Mesenchymal stem cell (in vitro differentiated cells and primary cell): Measurements from ENCODE around the gene AGPAT4.

Source experiments
- DNase-seq: peaks from one replicate; pipeline ENCODE4 v3.0.0-alpha.2; 2013
- H2AFZ ChIP-seq: one replicate; pipeline ENCODE4 v1.6.1; 2013; ENCODE audit warnings: low read depth, mild to moderate bottlenecking, control low read depth, inconsistent platforms, low read length, moderate library complexity
- H2AK5ac ChIP-seq: 2 replicates; pipeline ENCODE4 v1.6.1; 2013; ENCODE audit warnings: low read length, moderate library complexity, mild to moderate bottlenecking, inconsistent platforms; ENCODE audit not compliant: severe bottlenecking
- H2BK120ac ChIP-seq: one replicate; pipeline ENCODE4 v1.6.1; 2013; ENCODE audit warnings: low read depth, mild to moderate bottlenecking, inconsistent platforms, low read length, moderate library complexity
- H2BK12ac ChIP-seq, 2 experiments: one replicate each; pipeline ENCODE4 v1.6.1; 2013; ENCODE audit warnings: inconsistent platforms in 2 of 2, low read length in 2 of 2, mild to moderate bottlenecking in 2 of 2, moderate library complexity in 2 of 2, control low read depth in 1 of 2
- H2BK15ac ChIP-seq: one replicate; pipeline ENCODE4 v1.6.1; 2013; ENCODE audit warnings: mild to moderate bottlenecking, low read depth, inconsistent platforms; ENCODE audit not compliant: poor library complexity, severe bottlenecking
- H2BK5ac ChIP-seq: 2 replicates; pipeline ENCODE4 v1.6.1; 2013; ENCODE audit warnings: low read depth, mild to moderate bottlenecking, low read length, control low read depth, inconsistent platforms; ENCODE audit not compliant: poor library complexity, severe bottlenecking
- H3K14ac ChIP-seq, 2 experiments: one replicate each; pipeline ENCODE4 v1.6.1; 2013; ENCODE audit warnings: inconsistent platforms in 2 of 2, low read length in 2 of 2, control low read depth in 1 of 2, mild to moderate bottlenecking in 1 of 2, moderate library complexity in 1 of 2
- H3K18ac ChIP-seq, 2 experiments: one replicate each; pipeline ENCODE4 v1.6.1; 2013; ENCODE audit warnings: inconsistent platforms in 2 of 2, low read length in 2 of 2, control low read depth in 1 of 2, low read depth in 1 of 2, mild to moderate bottlenecking in 1 of 2
- H3K23ac ChIP-seq, 2 experiments: one replicate each; pipeline ENCODE4 v1.6.1; 2013; ENCODE audit warnings: inconsistent platforms in 2 of 2, low read length in 2 of 2, mild to moderate bottlenecking in 2 of 2, moderate library complexity in 2 of 2, control low read depth in 1 of 2
- H3K27ac ChIP-seq: 2 replicates; pipeline ENCODE4 v1.5.1; 2013; ENCODE audit warnings: mild to moderate bottlenecking, moderate library complexity, low read length, control low read depth, inconsistent platforms; ENCODE audit not compliant: poor library complexity, severe bottlenecking
- H3K27me3 ChIP-seq, 2 experiments: 2 replicates each; pipeline versions ENCODE4 v1.6.1 to v1.7.0; 2013; ENCODE audit warnings: low read length in 2 of 2, mild to moderate bottlenecking in 2 of 2, moderate library complexity in 2 of 2, control low read depth in 1 of 2, inconsistent platforms in 1 of 2; ENCODE audit not compliant: control insufficient read depth in 1 of 2, insufficient read depth in 1 of 2
- H3K36me3 ChIP-seq, 2 experiments: 2 replicates each; pipeline versions ENCODE4 v1.6.1 to v1.7.0; 2013; ENCODE audit warnings: low read length in 2 of 2, control low read depth in 1 of 2, inconsistent platforms in 1 of 2, low read depth in 1 of 2, mild to moderate bottlenecking in 1 of 2; ENCODE audit not compliant: insufficient read depth in 2 of 2, control insufficient read depth in 1 of 2
- H3K4ac ChIP-seq, 2 experiments: one replicate each; pipeline ENCODE4 v1.6.1; 2013; ENCODE audit warnings: inconsistent platforms in 2 of 2, low read length in 2 of 2, mild to moderate bottlenecking in 2 of 2, moderate library complexity in 2 of 2, control low read depth in 1 of 2, low read depth in 1 of 2
- H3K4me1 ChIP-seq: 2 replicates; pipeline ENCODE4 v1.6.1; 2013; ENCODE audit warnings: low read depth, low read length, control low read depth; ENCODE audit not compliant: control insufficient read depth, insufficient read depth
- H3K4me2 ChIP-seq: 2 replicates; pipeline ENCODE4 v1.6.1; 2013; ENCODE audit warnings: low read length, mild to moderate bottlenecking, inconsistent platforms; ENCODE audit not compliant: poor library complexity, severe bottlenecking
- H3K4me3 ChIP-seq, 2 experiments: 2 replicates each; pipeline versions ENCODE4 v1.5.1 to v1.7.0; 2013; ENCODE audit warnings: low read length in 2 of 2, mild to moderate bottlenecking in 2 of 2, control low read depth in 1 of 2, low read depth in 1 of 2; ENCODE audit not compliant: insufficient read depth in 1 of 2
- H3K79me1 ChIP-seq: replicated peaks from 2 replicates; pipeline ENCODE4 v1.6.1; 2013; ENCODE audit warnings: mild to moderate bottlenecking, control low read depth, low read length, inconsistent platforms; ENCODE audit not compliant: poor library complexity, severe bottlenecking
- H3K9ac ChIP-seq: 2 replicates; pipeline ENCODE4 v1.7.0; 2013; ENCODE audit warnings: mild to moderate bottlenecking, low read length, moderate library complexity
- H3K9me3 ChIP-seq: 2 replicates; pipeline ENCODE4 v1.7.0; 2013; ENCODE audit warnings: mild to moderate bottlenecking, low read length; ENCODE audit not compliant: control insufficient read depth
- H4K8ac ChIP-seq: one replicate; pipeline ENCODE4 v1.6.1; 2013; ENCODE audit warnings: inconsistent platforms, mild to moderate bottlenecking, low read length, moderate library complexity
- H4K91ac ChIP-seq: one replicate; pipeline ENCODE4 v1.6.1; 2013; ENCODE audit warnings: mild to moderate bottlenecking, low read length, inconsistent platforms
- WGBS: methylation state at CpG from one replicate; pipeline ENCODE4 v1.1.7; 2013; ENCODE audit warnings: mixed read lengths; 5-methylcytosine and 5-hydroxymethylcytosine counted together

AGPAT4 gene

GRCh38 chr6:161295784-161296183 is 21.9 kb upstream of the AGPAT4 start:
- Histone ChIP-seq H3K18ac (no peak overlapping the region), H3K14ac (no peak overlapping the region)
- no CpG with 5 or more reads among the region's 1 CpG for WGBS

GRCh38 chr6:161292650-161293281 is 18.9 kb upstream of the AGPAT4 start:
- no peak overlapping the region for H3K27ac ChIP-seq
- no peaks in the 10 kb centered on the region for H3K79me1 ChIP-seq
- H3K27me3 ChIP-seq = no peaks in the 10 kb centered on the region
- H2AFZ ChIP-seq = no peak overlapping the region
- H3K18ac ChIP-seq = no peak overlapping the region
- H3K4me3 ChIP-seq = no peak overlapping the region
- no peak overlapping the region for H4K8ac ChIP-seq
- no peaks in the 10 kb centered on the region for H3K4me1 ChIP-seq
- H2BK5ac ChIP-seq = no peak overlapping the region
- H2BK12ac ChIP-seq = no peak overlapping the region
- H3K4me2 ChIP-seq = no peak overlapping the region
- H3K14ac ChIP-seq = no peak overlapping the region
- H3K4ac ChIP-seq = no peak overlapping the region
- H3K23ac ChIP-seq = no peak overlapping the region
- DNase-seq = no peak
- H3K9ac ChIP-seq = no peak overlapping the region
- H2BK15ac ChIP-seq = no peak overlapping the region
- H3K36me3 ChIP-seq = no peaks in the 10 kb centered on the region
- no peak overlapping the region for H2BK120ac ChIP-seq
- 77% methylated on average over 10 of the region's 10 CpGs for WGBS
- no peaks in the 10 kb centered on the region for H3K9me3 ChIP-seq
- H2AK5ac ChIP-seq = no peak overlapping the region
- H4K91ac ChIP-seq = no peak overlapping the region

More at GRCh38 chr6:161295784-161296183, 21.9 kb upstream of the AGPAT4 start:
- no peak overlapping the region for H3K27ac ChIP-seq
- H2BK120ac ChIP-seq = no peak overlapping the region
- H4K8ac ChIP-seq = no peak overlapping the region
- no peak overlapping the region for H2BK12ac ChIP-seq
- H3K4me2 ChIP-seq = no peak overlapping the region
- no peak overlapping the region for H3K23ac ChIP-seq
- no peaks in the 10 kb centered on the region for H3K9me3 ChIP-seq
- H3K4ac ChIP-seq = no peak overlapping the region
- no peaks in the 10 kb centered on the region for H3K4me1 ChIP-seq
- H3K9ac ChIP-seq = no peak overlapping the region
- no peak overlapping the region for H3K4me3 ChIP-seq
- H4K91ac ChIP-seq = no peak overlapping the region
- H2AK5ac ChIP-seq = no peak overlapping the region
- no peak overlapping the region for H2BK15ac ChIP-seq
- H3K36me3 ChIP-seq = no peaks in the 10 kb centered on the region
- DNase-seq = no peak
- no peak overlapping the region for H2BK5ac ChIP-seq
- H3K79me1 ChIP-seq = no peaks in the 10 kb centered on the region
- no peaks in the 10 kb centered on the region for H3K27me3 ChIP-seq
- H2AFZ ChIP-seq = no peak overlapping the region

GRCh38 chr6:161292145-161292544 is 18.3 kb upstream of the AGPAT4 start:
- Histone ChIP-seq H3K23ac (no peak overlapping the region), H3K27me3 (peaks cover 0 to 3% of the 10 kb centered on the region in 2 experiments), H3K4me2 (no peak overlapping the region), H3K18ac (no peak overlapping the region), H2BK120ac (no peak overlapping the region), H3K4ac (no peak overlapping the region), H3K79me1 (no peaks in the 10 kb centered on the region), H2BK5ac (no peak overlapping the region), H3K36me3 (no peaks in the 10 kb centered on the region), H2AFZ (no peak overlapping the region), H3K27ac (no peak overlapping the region), H3K4me1 (no peaks in the 10 kb centered on the region), H4K8ac (no peak overlapping the region), H4K91ac (no peak overlapping the region), H3K4me3 (no peak overlapping the region), H2BK12ac (no peak overlapping the region), H3K9me3 (no peaks in the 10 kb centered on the region), H3K14ac (no peak overlapping the region), H2AK5ac (no peak overlapping the region), H3K9ac (no peak overlapping the region), H2BK15ac (no peak overlapping the region)
- DNase-seq = no peak
- 59% methylated on average over 6 of the region's 6 CpGs for WGBS

GRCh38 chr6:161290751-161291150 is 16.9 kb upstream of the AGPAT4 start:
- no peaks in the 10 kb centered on the region for H3K36me3 ChIP-seq
- H2BK15ac ChIP-seq = no peak overlapping the region
- no peak overlapping the region for H2BK5ac ChIP-seq
- H2BK120ac ChIP-seq = no peak overlapping the region
- no peaks in the 10 kb centered on the region for H3K79me1 ChIP-seq
- H3K18ac ChIP-seq = no peak overlapping the region
- no peak overlapping the region for H3K4me3 ChIP-seq
- no peak overlapping the region for H2AFZ ChIP-seq
- no peaks in the 10 kb centered on the region for H3K9me3 ChIP-seq
- no peak overlapping the region for H3K4ac ChIP-seq
- no peaks in the 10 kb centered on the region for H3K4me1 ChIP-seq
- no peak overlapping the region for H4K8ac ChIP-seq
- no peak overlapping the region for H2BK12ac ChIP-seq
- DNase-seq = no peak
- WGBS = 74% methylated on average over 3 of the region's 3 CpGs
- H3K27me3 ChIP-seq = peaks cover 3 to 6% of the 10 kb centered on the region in 2 experiments
- H3K23ac ChIP-seq = no peak overlapping the region
- H3K14ac ChIP-seq = no peak overlapping the region
- H4K91ac ChIP-seq = no peak overlapping the region
- H3K4me2 ChIP-seq = no peak overlapping the region
- H3K27ac ChIP-seq = no peak overlapping the region
- no peak overlapping the region for H3K9ac ChIP-seq
- H2AK5ac ChIP-seq = no peak overlapping the region
